ENCODE results near the gene TNFAIP2. TPM values are rescaled to one million over a fixed set of nuclear protein-coding genes. Genes with fewer than 3 reads are reported as not detected.

Gene TNFAIP2
- total and polyA plus RNA-seq, 2 of the 4 experiments (the other 2 are of a cell fraction): 6.3 to 9.6 TPM

DNA sequence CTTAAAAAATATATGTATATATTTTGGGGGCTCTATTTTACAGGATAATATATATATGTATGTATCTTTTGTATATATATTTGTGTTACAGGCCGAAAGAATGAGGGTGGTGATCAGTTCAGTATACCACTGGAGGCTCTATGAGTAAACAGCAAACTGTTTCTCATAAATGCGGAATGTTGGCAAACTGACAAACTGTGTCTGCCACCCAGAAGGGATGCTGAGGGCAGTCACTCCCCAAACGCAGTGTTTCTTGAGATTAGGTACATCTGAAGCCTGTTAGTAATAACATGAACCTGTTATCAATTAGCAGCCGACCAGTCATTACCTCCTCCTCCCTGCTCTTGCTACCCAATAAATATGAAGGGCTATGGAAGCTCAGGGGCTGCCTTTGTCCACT lies 20.8 kb downstream of the TNFAIP2 start:
- no peak overlapping the region for H3K4me3 ChIP-seq (ENCODE audit: insufficient read depth, low read depth, low read length)
- 8% methylated on average over 2 of the region's 4 CpGs; no CpG with 5 or more reads in 1 of the 2 experiments for WGBS, 2 experiments (ENCODE audit: extremely low coverage in 2 of 2, insufficient read length in 1 of 2)
- H2AK9ac ChIP-seq (replicated peaks; ENCODE audit: low read depth, low read length, poor library complexity): no peak overlapping the region
- no peak overlapping the region for H3K23ac ChIP-seq (ENCODE audit: low read depth, low read length)
- no peaks in the 10 kb centered on the region for H3K9me3 ChIP-seq (ENCODE audit: control insufficient read depth, insufficient read depth, low read length)
- dilution Hi-C loops (cut with HindIII; ENCODE audit: low sequenced_read_pairs, unreplicated experiment) (no loop called here), intact Hi-C loops (cut with micrococcal nuclease) (loop anchor here (5.0 kb wide), 1 partner anchor 43 kb away; no protein-coding TSS in a partner anchor), in situ Hi-C loops (cut with MboI; ENCODE audit: low sequenced_read_pairs) (no loop called here)
- no peaks in the 10 kb centered on the region for H3K36me3 ChIP-seq (ENCODE audit: control insufficient read depth, insufficient read depth, low read length)
- H4K91ac ChIP-seq (ENCODE audit: insufficient read depth, low read depth, low read length): no peak overlapping the region
- H3K9me1 ChIP-seq (ENCODE audit: insufficient read depth, low read length): peaks cover 8% of the 10 kb centered on the region
- BruUV-seq (replicated peaks): no TSS peak
- no peak overlapping the region for H3K4me2 ChIP-seq (ENCODE audit: low read depth, low read length)
- H3K27me3 ChIP-seq (ENCODE audit: control insufficient read depth, insufficient read depth, low read length): peaks cover 12% of the 10 kb centered on the region
- POLR2A ChIA-PET (ENCODE audit: unreplicated experiment): no interaction called here
- no peaks in the 10 kb centered on the region for H4K20me1 ChIP-seq (ENCODE audit: insufficient read depth, low read length)
- H2AFZ ChIP-seq (replicated peaks; ENCODE audit: low read length, poor library complexity): no peak overlapping the region
- H2BK15ac ChIP-seq (ENCODE audit: low read depth, low read length): no peak overlapping the region; the same call in 2 of the 3 replicates
- peak overlapping the region; percentile 11; the same call in 1 of the 2 replicates for H2BK20ac ChIP-seq (ENCODE audit: low read depth, low read length)
- H2BK5ac ChIP-seq (ENCODE audit: low read depth, low read length, poor library complexity, severe bottlenecking): no peak overlapping the region
- H4K8ac ChIP-seq (ENCODE audit: low read depth in 2 of 2, low read length in 2 of 2): no peak overlapping the region
- no peak overlapping the region for H3K4ac ChIP-seq (ENCODE audit: low read depth, low read length)
- CTCF ChIA-PET: no interaction called here
- no peak overlapping the region for H3K27ac ChIP-seq (ENCODE audit: insufficient read depth, low read length)
- TF ChIP-seq MXI1 (IDR thresholded peaks at IDR 0.05; ENCODE audit: borderline replicate concordance, low read depth, low read length) (no peak), FOS (IDR thresholded peaks at IDR 0.05; ENCODE audit: low read depth, low read length) (no peak)
- TF ChIP-seq, protein P1, sequence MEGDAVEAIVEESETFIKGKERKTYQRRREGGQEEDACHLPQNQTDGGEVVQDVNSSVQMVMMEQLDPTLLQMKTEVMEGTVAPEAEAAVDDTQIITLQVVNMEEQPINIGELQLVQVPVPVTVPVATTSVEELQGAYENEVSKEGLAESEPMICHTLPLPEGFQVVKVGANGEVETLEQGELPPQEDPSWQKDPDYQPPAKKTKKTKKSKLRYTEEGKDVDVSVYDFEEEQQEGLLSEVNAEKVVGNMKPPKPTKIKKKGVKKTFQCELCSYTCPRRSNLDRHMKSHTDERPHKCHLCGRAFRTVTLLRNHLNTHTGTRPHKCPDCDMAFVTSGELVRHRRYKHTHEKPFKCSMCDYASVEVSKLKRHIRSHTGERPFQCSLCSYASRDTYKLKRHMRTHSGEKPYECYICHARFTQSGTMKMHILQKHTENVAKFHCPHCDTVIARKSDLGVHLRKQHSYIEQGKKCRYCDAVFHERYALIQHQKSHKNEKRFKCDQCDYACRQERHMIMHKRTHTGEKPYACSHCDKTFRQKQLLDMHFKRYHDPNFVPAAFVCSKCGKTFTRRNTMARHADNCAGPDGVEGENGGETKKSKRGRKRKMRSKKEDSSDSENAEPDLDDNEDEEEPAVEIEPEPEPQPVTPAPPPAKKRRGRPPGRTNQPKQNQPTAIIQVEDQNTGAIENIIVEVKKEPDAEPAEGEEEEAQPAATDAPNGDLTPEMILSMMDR (conservative IDR thresholded peaks at IDR 0.05; ENCODE audit: low read depth, low read length): no peak
- TF ChIP-seq, protein P2, sequence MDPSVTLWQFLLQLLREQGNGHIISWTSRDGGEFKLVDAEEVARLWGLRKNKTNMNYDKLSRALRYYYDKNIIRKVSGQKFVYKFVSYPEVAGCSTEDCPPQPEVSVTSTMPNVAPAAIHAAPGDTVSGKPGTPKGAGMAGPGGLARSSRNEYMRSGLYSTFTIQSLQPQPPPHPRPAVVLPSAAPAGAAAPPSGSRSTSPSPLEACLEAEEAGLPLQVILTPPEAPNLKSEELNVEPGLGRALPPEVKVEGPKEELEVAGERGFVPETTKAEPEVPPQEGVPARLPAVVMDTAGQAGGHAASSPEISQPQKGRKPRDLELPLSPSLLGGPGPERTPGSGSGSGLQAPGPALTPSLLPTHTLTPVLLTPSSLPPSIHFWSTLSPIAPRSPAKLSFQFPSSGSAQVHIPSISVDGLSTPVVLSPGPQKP (IDR thresholded peaks at IDR 0.05; ENCODE audit: borderline replicate concordance, low read depth, low read length): no peak
- H3K14ac ChIP-seq (replicated peaks; ENCODE audit: low read depth, low read length): no peak overlapping the region
- no peak overlapping the region for H2AK5ac ChIP-seq (ENCODE audit: low read depth, low read length)
- H2BK120ac ChIP-seq (ENCODE audit: low read depth, low read length): peak overlapping the region; percentile 75; the same call in 1 of the 2 replicates
- H3K18ac ChIP-seq (ENCODE audit: low read depth, low read length): no peak overlapping the region
- no peak overlapping the region for H3K56ac ChIP-seq (ENCODE audit: extremely low read depth, insufficient read depth, low read length)
- H4K5ac ChIP-seq (ENCODE audit: low read depth, low read length): no peak overlapping the region
- DNase-seq: peak; percentile 56
- peak; percentile 69 for ATAC-seq (ENCODE audit: low read depth)
- H3K79me1 ChIP-seq (ENCODE audit: low read depth in 1 of 2, low read length in 2 of 2): no peaks in the 10 kb centered on the region
- no peak overlapping the region for H3K9ac ChIP-seq (ENCODE audit: low read depth, low read length)
- peaks cover 8% of the 10 kb centered on the region for H3K4me1 ChIP-seq (ENCODE audit: control insufficient read depth, insufficient read depth, low read length)

Data from IMR-90 (cell line).